ENCODE results near the gene C20orf173.
"Not testable (repeated sequence)": the region's sequence is repeated elsewhere in the genome, so short reads cannot be mapped to it uniquely, and the experiment has no call there.

The C20orf173 gene

GRCh38 chr20:35547329-35547728, 17.9 kb upstream of the C20orf173 start:
- H3K4me3 ChIP-seq (ENCODE audit: low read depth, low read length), result no peak overlapping the region

- no peak overlapping the region for H3K4me3 ChIP-seq (ENCODE audit: low read depth, low read length)
Observed at GRCh38 chr20:35546127-35546526, 16.7 kb upstream of the C20orf173 start.

- H3K4me3 ChIP-seq (ENCODE audit: low read depth, low read length), result not testable (repeated sequence)
Observed at GRCh38 chr20:35544941-35545340, 15.5 kb upstream of the C20orf173 start.

GRCh38 chr20:35544436-35544835, 15.0 kb upstream of the C20orf173 start:
- H3K4me3 ChIP-seq (ENCODE audit: low read depth, low read length), result no peak overlapping the region

GRCh38 chr20:35542990-35543389, 13.5 kb upstream of the C20orf173 start:
- peak overlapping the region; percentile 78 for H3K4me3 ChIP-seq (ENCODE audit: low read depth, low read length)

- H3K4me3 ChIP-seq (ENCODE audit: low read depth, low read length), result peak within 1 kb of the TSS; percentile 78
Observed at GRCh38 chr20:35541783-35542662, 12.6 kb upstream of the C20orf173 start, which contains the start of gene ERGIC3. ERGIC3 (plus strand) TSS chr20:35542078; CDS start chr20:35542098, 20 bp downstream.

GRCh38 chr20:35541118-35541782, 11.8 kb upstream of the C20orf173 start:
- peak overlapping the region; percentile 78 for H3K4me3 ChIP-seq (ENCODE audit: low read depth, low read length)

GRCh38 chr20:35539756-35540212, 10.3 kb upstream of the C20orf173 start:
- H3K4me3 ChIP-seq (ENCODE audit: low read depth, low read length), result peak overlapping the region; percentile 8

GRCh38 chr20:35527122-35527769, 2.2 kb downstream of the C20orf173 start:
- no peak overlapping the region for H3K4me3 ChIP-seq (ENCODE audit: low read depth, low read length)

GRCh38 chr20:35525639-35526038, 3.8 kb downstream of the C20orf173 start:
- no peak overlapping the region for H3K4me3 ChIP-seq (ENCODE audit: low read depth, low read length)

GRCh38 chr20:35523298-35523888, 6.1 kb downstream of the C20orf173 start:
- no peak overlapping the region for H3K4me3 ChIP-seq (ENCODE audit: low read depth, low read length)

- no peak overlapping the region for H3K4me3 ChIP-seq (ENCODE audit: low read depth, low read length)
Observed at GRCh38 chr20:35518955-35519354, 10.5 kb downstream of the C20orf173 start.

GRCh38 chr20:35517767-35518166, 11.7 kb downstream of the C20orf173 start:
- H3K4me3 ChIP-seq (ENCODE audit: low read depth, low read length), result not testable (repeated sequence)

- H3K4me3 ChIP-seq (ENCODE audit: low read depth, low read length), result no peak overlapping the region
Observed at GRCh38 chr20:35517125-35517524, 12.3 kb downstream of the C20orf173 start.

GRCh38 chr20:35515949-35516645, 13.4 kb downstream of the C20orf173 start:
- H3K4me3 ChIP-seq (ENCODE audit: low read depth, low read length), result no peak overlapping the region

- no peak overlapping the region for H3K4me3 ChIP-seq (ENCODE audit: low read depth, low read length)
Observed at GRCh38 chr20:35515341-35515740, 14.1 kb downstream of the C20orf173 start.

- no peak overlapping the region for H3K4me3 ChIP-seq (ENCODE audit: low read depth, low read length)
Observed at GRCh38 chr20:35514371-35514932, 15.0 kb downstream of the C20orf173 start.

- no peak overlapping the region for H3K4me3 ChIP-seq (ENCODE audit: low read depth, low read length)
Observed at GRCh38 chr20:35511814-35512420, 17.5 kb downstream of the C20orf173 start.

- H3K4me3 ChIP-seq (ENCODE audit: low read depth, low read length), result no peak overlapping the region
Observed at GRCh38 chr20:35510951-35511735, 18.3 kb downstream of the C20orf173 start.

Measured in iPS-11a (cell line).